Neural progenitor cell (in vitro differentiated cells): ENCODE measurements around the gene FKBP6. TPM values are rescaled to one million over a fixed set of nuclear protein-coding genes. Genes with fewer than 3 reads are reported as not detected.
"Not testable (repeated sequence)": the region's sequence is repeated elsewhere in the genome, so short reads cannot be mapped to it uniquely, and the experiment has no call there.

Source experiments
- DNase-seq: peaks from one replicate; pipeline ENCODE4 v3.0.0-alpha.2; 2016; ENCODE audit warnings: low spot score
- H2AFZ ChIP-seq: fragments of 200-600 bp; sonication (generic); replicated peaks from 2 replicates; pipeline ENCODE4 v1.6.1; 2016; ENCODE audit warnings: antibody characterized with exemption
- H3F3A ChIP-seq: fragments of 200-600 bp; sonication (generic); 2 replicates; pipeline ENCODE4 v1.6.1; 2016; ENCODE audit warnings: antibody characterized with exemption, low read depth
- H3K27ac ChIP-seq: fragments of 200-600 bp; sonication (generic); 2 replicates; pipeline ENCODE4 v1.5.1; 2016; ENCODE audit warnings: mild to moderate bottlenecking
- H3K27me3 ChIP-seq: fragments of 200-600 bp; sonication (generic); 2 replicates; pipeline ENCODE4 v1.6.1; 2016; ENCODE audit warnings: mild to moderate bottlenecking, moderate library complexity
- H3K36me3 ChIP-seq: fragments of 200-600 bp; sonication (generic); 2 replicates; pipeline ENCODE4 v1.5.1; 2016
- H3K4me1 ChIP-seq: fragments of 200-600 bp; sonication (generic); 2 replicates; pipeline ENCODE4 v1.6.1; 2016; ENCODE audit warnings: mixed run types
- H3K4me2 ChIP-seq: fragments of 200-600 bp; sonication (generic); 2 replicates; pipeline ENCODE4 v1.6.1; 2016
- H3K4me3 ChIP-seq: fragments of 200-600 bp; sonication (generic); 2 replicates; pipeline ENCODE4 v1.5.1; 2016
- H3K79me2 ChIP-seq: fragments of 200-600 bp; sonication (generic); 2 replicates; pipeline ENCODE4 v1.6.1; 2016; ENCODE audit warnings: low read depth
- H3K9ac ChIP-seq: fragments of 200-600 bp; sonication (generic); 2 replicates; pipeline ENCODE4 v1.6.1; 2016
- H3K9me3 ChIP-seq: fragments of 200-600 bp; sonication (generic); 2 replicates; pipeline ENCODE4 v1.5.1; 2016; ENCODE audit warnings: low read depth
- H4K20me1 ChIP-seq: fragments of 200-600 bp; sonication (generic); 2 replicates; pipeline ENCODE4 v1.6.1; 2016; ENCODE audit warnings: low read depth
- H3K27ac Mint-ChIP-seq: 3 replicates; pipeline ENCODE4 v1.8.0; 2021; ENCODE audit warnings: mixed read lengths
- H3K27me3 Mint-ChIP-seq: 2 replicates; pipeline ENCODE4 v1.8.0; 2022; ENCODE audit warnings: low read depth, mild to moderate bottlenecking, inconsistent platforms, moderate library complexity, mixed read lengths; ENCODE audit not compliant: insufficient read depth
- H3K36me3 Mint-ChIP-seq: 3 replicates; pipeline ENCODE4 v1.8.0; 2021; ENCODE audit warnings: mixed read lengths
- H3K4me1 Mint-ChIP-seq: 3 replicates; pipeline ENCODE4 v1.8.0; 2021; ENCODE audit warnings: mixed read lengths
- H3K4me3 Mint-ChIP-seq: 3 replicates; pipeline ENCODE4 v1.8.0; 2021; ENCODE audit warnings: mild to moderate bottlenecking, moderate library complexity, mixed read lengths
- H3K9me3 Mint-ChIP-seq: 3 replicates; pipeline ENCODE4 v1.8.0; 2020; ENCODE audit warnings: mixed read lengths
- total RNA-seq: library from RNA; depleted of rRNA; stranded (reverse); fragments of >200 nt; gene quantifications from 2 replicates; pipeline ENCODE4 v1.2.3, GENCODE V29; 2015; ENCODE audit warnings: low replicate concordance
- TF ChIP-seq, protein P1 (sequence below): fragments of 200-600 bp; sonication (generic); IDR thresholded peaks from 2 replicates; pipeline ENCODE4 v1.5.1; 2017; ENCODE audit warnings: antibody characterized with exemption, mild to moderate bottlenecking

Gene FKBP6, protein sequence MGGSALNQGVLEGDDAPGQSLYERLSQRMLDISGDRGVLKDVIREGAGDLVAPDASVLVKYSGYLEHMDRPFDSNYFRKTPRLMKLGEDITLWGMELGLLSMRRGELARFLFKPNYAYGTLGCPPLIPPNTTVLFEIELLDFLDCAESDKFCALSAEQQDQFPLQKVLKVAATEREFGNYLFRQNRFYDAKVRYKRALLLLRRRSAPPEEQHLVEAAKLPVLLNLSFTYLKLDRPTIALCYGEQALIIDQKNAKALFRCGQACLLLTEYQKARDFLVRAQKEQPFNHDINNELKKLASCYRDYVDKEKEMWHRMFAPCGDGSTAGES
- not detected in 2 replicates for total RNA-seq

DNA sequence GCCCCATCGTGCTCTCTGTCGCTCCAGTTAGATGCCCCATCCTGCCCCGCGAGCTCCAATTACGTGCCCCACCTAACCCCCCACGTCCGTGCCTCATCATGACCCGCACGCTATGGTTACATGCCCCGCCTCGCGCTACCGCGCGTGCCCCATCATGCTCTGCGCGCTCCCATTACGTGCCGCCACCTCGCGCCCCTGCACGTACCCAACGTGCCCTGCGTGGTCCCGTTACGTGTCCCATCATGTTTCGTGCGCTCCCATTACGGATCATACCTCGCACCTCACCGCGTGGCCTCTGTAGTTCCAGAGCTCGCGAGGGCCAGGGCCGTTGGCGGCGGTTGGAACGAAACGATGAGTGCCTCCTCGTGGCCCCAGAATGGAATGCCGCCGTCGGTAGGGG, at the start of gene FKBP6, which contains the start of gene TRIM50:
FKBP6 (plus strand) TSS at position 240 of the 400 bp plus-strand sequence. CDS start 268 bp downstream, outside the sequence.
TRIM50 (minus strand) TSS at position 161 of the 400 bp plus-strand sequence. CDS start 3,295 bp downstream, outside the sequence.
- H3K27ac Mint-ChIP-seq, H3K27me3 Mint-ChIP-seq, H3K27ac ChIP-seq, H4K20me1 ChIP-seq, H3K36me3 Mint-ChIP-seq, H3K4me1 ChIP-seq, H3K36me3 ChIP-seq, H3K79me2 ChIP-seq, H3K4me3 ChIP-seq, H2AFZ ChIP-seq, DNase-seq, H3F3A ChIP-seq, H3K9ac ChIP-seq, H3K27me3 ChIP-seq, H3K9me3 ChIP-seq, H3K9me3 Mint-ChIP-seq, H3K4me2 ChIP-seq: not testable (repeated sequence)
- peak within 1 kb of the TSS; percentile 27 for H3K4me3 Mint-ChIP-seq
- peaks cover 18% of the 10 kb centered on the region for H3K4me1 Mint-ChIP-seq

DNA sequence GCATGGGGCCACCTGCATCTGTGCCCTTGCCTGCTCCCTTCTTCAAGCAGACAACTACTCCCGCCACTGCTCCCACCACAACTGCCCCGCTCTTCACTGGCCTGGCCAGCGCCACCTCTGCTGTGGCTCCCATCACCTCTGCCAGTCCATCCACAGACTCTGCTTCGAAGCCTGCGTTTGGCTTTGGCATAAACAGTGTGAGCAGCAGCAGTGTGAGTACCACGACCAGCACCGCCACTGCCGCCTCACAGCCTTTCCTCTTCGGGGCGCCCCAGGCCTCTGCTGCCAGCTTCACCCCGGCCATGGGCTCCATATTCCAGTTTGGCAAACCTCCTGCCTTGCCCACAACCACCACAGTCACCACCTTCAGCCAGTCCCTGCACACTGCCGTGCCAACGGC, 30.7 kb upstream of the FKBP6 start:
- H3K9me3 ChIP-seq, H3K4me1 ChIP-seq, H3K27me3 ChIP-seq, H3K27ac ChIP-seq, H2AFZ ChIP-seq, H3K9ac ChIP-seq, H3K4me2 ChIP-seq, H3K4me1 Mint-ChIP-seq, H3K27me3 Mint-ChIP-seq, H3F3A ChIP-seq, H3K36me3 ChIP-seq, H3K36me3 Mint-ChIP-seq, H3K4me3 Mint-ChIP-seq, DNase-seq, H3K4me3 ChIP-seq, H3K9me3 Mint-ChIP-seq, H3K27ac Mint-ChIP-seq, H3K79me2 ChIP-seq, H4K20me1 ChIP-seq: not testable (repeated sequence)

DNA sequence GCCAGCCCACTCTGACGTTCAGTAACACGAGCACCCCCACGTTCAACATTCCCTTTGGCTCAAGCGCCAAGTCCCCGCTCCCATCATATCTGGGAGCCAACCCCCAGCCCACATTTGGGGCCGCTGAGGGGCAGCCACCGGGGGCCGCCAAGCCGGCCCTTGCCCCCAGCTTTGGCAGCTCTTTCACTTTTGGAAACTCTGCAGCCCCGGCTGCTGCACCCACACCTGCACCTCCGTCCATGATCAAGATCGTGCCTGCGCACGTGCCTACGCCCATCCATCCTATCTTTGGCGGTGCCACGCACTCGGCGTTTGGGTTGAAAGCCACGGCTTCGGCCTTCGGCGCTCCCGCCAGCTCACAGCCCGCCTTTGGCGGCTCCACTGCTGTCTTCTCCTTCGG, 30.3 kb upstream of the FKBP6 start:
- DNase-seq, H3K79me2 ChIP-seq: not testable (repeated sequence)

DNA sequence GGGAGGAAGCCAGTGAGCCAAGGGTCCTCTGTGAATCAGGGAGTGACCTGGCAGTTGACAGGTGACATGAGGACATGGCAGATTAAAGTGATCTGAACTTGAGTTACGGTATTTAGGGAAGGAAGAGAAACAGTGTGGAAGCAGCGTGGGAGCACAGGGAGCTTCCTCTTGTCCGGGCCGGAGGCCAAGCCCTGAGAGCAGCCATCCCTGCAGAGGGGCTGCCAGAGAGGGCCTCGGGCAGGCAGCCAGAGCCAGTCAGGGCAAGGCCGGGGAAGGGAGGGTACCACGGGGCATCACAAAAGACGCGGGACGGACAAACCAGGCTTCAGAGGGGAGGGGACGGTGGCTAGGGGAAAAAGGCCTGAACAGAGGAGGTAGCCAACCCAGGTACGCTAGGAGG, 28.1 kb upstream of the FKBP6 start:
- H3F3A ChIP-seq, H3K27me3 Mint-ChIP-seq, H3K4me3 Mint-ChIP-seq, H4K20me1 ChIP-seq, H3K9me3 Mint-ChIP-seq, H3K79me2 ChIP-seq, H3K9me3 ChIP-seq, H3K4me2 ChIP-seq, H3K4me3 ChIP-seq, H3K27ac ChIP-seq, DNase-seq, H3K4me1 ChIP-seq, H3K9ac ChIP-seq, H3K27me3 ChIP-seq, H3K36me3 ChIP-seq, H3K4me1 Mint-ChIP-seq, H3K36me3 Mint-ChIP-seq, H2AFZ ChIP-seq, H3K27ac Mint-ChIP-seq: not testable (repeated sequence)

More for the DNA sequence above, 30.3 kb upstream of the FKBP6 start:
- not testable (repeated sequence) for H3K4me2 ChIP-seq, H3K27ac Mint-ChIP-seq, H3K4me1 Mint-ChIP-seq, H3K36me3 ChIP-seq, H3K4me3 ChIP-seq, H4K20me1 ChIP-seq, H2AFZ ChIP-seq, H3K27me3 ChIP-seq, H3K36me3 Mint-ChIP-seq, H3K27me3 Mint-ChIP-seq, H3K4me3 Mint-ChIP-seq, H3K27ac ChIP-seq, H3F3A ChIP-seq, H3K9ac ChIP-seq, H3K4me1 ChIP-seq, H3K9me3 Mint-ChIP-seq, H3K9me3 ChIP-seq

DNA sequence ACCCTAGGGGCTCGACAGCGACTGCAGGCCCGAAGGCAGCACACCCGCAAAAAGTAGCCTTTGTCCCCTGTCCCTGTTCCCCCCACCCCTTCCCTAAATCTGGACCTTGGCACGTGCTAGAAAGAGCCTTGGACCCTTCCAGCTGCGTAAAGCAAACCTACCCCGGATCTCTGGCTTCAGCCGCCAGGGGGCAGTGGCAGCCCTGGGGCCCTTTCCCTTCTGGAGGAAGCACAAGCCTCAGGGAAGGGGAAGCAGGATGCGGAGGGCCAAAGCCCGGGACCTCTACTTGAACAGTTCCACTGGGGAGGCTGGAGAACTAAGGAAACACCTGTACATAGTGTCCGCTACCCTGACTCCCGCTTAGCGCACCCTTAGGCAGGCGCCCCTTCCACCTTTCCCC, 26.9 kb upstream of the FKBP6 start:
- not testable (repeated sequence) for H3K9me3 Mint-ChIP-seq, H3K79me2 ChIP-seq, H4K20me1 ChIP-seq, H3K27me3 Mint-ChIP-seq, H3K9me3 ChIP-seq, H3K9ac ChIP-seq, H3K4me3 Mint-ChIP-seq, H3K4me2 ChIP-seq, H3K27me3 ChIP-seq, H3F3A ChIP-seq, H2AFZ ChIP-seq, H3K4me1 ChIP-seq, DNase-seq, H3K27ac ChIP-seq, H3K36me3 Mint-ChIP-seq, H3K27ac Mint-ChIP-seq, H3K4me1 Mint-ChIP-seq, H3K4me3 ChIP-seq, H3K36me3 ChIP-seq
- TF ChIP-seq, protein P1, sequence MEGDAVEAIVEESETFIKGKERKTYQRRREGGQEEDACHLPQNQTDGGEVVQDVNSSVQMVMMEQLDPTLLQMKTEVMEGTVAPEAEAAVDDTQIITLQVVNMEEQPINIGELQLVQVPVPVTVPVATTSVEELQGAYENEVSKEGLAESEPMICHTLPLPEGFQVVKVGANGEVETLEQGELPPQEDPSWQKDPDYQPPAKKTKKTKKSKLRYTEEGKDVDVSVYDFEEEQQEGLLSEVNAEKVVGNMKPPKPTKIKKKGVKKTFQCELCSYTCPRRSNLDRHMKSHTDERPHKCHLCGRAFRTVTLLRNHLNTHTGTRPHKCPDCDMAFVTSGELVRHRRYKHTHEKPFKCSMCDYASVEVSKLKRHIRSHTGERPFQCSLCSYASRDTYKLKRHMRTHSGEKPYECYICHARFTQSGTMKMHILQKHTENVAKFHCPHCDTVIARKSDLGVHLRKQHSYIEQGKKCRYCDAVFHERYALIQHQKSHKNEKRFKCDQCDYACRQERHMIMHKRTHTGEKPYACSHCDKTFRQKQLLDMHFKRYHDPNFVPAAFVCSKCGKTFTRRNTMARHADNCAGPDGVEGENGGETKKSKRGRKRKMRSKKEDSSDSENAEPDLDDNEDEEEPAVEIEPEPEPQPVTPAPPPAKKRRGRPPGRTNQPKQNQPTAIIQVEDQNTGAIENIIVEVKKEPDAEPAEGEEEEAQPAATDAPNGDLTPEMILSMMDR = peak; percentile 33

DNA sequence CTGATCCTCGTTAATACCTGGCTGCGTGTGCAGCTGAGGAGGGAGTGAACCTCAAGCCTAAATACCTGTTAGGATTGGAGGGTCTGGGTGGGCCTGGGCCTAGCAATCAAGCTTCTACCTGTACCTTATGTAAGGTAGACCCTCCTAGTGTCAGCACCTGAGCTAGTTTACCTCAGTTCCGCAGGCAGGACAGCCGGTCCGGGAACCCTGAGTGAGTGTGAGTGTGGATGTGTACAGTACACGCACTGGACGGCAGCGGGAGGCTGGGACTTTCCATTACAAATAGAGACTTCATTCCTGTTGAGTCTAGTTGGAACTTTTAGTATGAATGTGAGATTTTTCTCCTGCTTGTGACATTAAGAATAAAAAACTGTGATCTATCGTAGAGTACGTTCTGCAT, 25.1 kb upstream of the FKBP6 start:
- not testable (repeated sequence) for H3K36me3 Mint-ChIP-seq, H3K9ac ChIP-seq, H3K4me3 ChIP-seq, H2AFZ ChIP-seq, H3K27ac Mint-ChIP-seq, H3K9me3 Mint-ChIP-seq, H3K4me2 ChIP-seq, DNase-seq, H3K27me3 Mint-ChIP-seq, H3K9me3 ChIP-seq, H3F3A ChIP-seq, H3K27ac ChIP-seq, H3K27me3 ChIP-seq, H3K4me1 Mint-ChIP-seq, H3K4me3 Mint-ChIP-seq, H3K4me1 ChIP-seq, H4K20me1 ChIP-seq, H3K36me3 ChIP-seq
- peaks cover 14% of the 10 kb centered on the region for H3K79me2 ChIP-seq
